Measurements from ENCODE around the gene GDF11. TPM values are rescaled to one million over a fixed set of nuclear protein-coding genes. Genes with fewer than 3 reads are reported as not detected.
"Not testable (repeated sequence)": the region's sequence is repeated elsewhere in the genome, so short reads cannot be mapped to it uniquely, and the experiment has no call there.

GDF11 gene
- total RNA-seq, 1 donor from 2014 or later = 6.0 TPM

- DNase-seq; intact Hi-C loops (cut with DNase I); ATAC-seq (ENCODE audit: poor library complexity): not testable (repeated sequence)
Measured at GRCh38 chr12:55758575-55758974, 15.7 kb downstream of the GDF11 start.

- ATAC-seq (ENCODE audit: poor library complexity) (no peak), DNase-seq (no peak)
- intact Hi-C loops (cut with DNase I) = no loop called here
Measured at GRCh38 chr12:55760663-55761062, 17.7 kb downstream of the GDF11 start.

GRCh38 chr12:55762646-55763045 is 19.7 kb downstream of the GDF11 start:
- no peak for ATAC-seq (ENCODE audit: poor library complexity)
- DNase-seq = no peak
- intact Hi-C loops (cut with DNase I) = no loop called here

GRCh38 chr12:55765736-55766290 is 22.9 kb downstream of the GDF11 start:
- DNase-seq (no peak), ATAC-seq (ENCODE audit: poor library complexity) (no peak)
- intact Hi-C loops (cut with DNase I) = no loop called here

GRCh38 chr12:55767156-55767555 is 24.2 kb downstream of the GDF11 start:
- intact Hi-C loops (cut with DNase I) = no loop called here
- ATAC-seq (ENCODE audit: poor library complexity) (no peak), DNase-seq (no peak)

GRCh38 chr12:55771736-55772135 is 28.8 kb downstream of the GDF11 start:
- no peak for ATAC-seq (ENCODE audit: poor library complexity)
- DNase-seq = no peak
- intact Hi-C loops (cut with DNase I) = no loop called here

- intact Hi-C loops (cut with DNase I) = no loop called here
- no peak for ATAC-seq (ENCODE audit: poor library complexity)
- DNase-seq = no peak
Measured at GRCh38 chr12:55777856-55778255, 34.9 kb downstream of the GDF11 start.

GRCh38 chr12:55780685-55781084 is 37.8 kb downstream of the GDF11 start:
- intact Hi-C loops (cut with DNase I) = no loop called here
- no peak for DNase-seq
- no peak for ATAC-seq (ENCODE audit: poor library complexity)

- no peak for DNase-seq
- intact Hi-C loops (cut with DNase I) = no loop called here
- ATAC-seq (ENCODE audit: poor library complexity) = no peak
Measured at GRCh38 chr12:55788546-55788945, 45.6 kb downstream of the GDF11 start.

- intact Hi-C loops (cut with DNase I) = no loop called here
- no peak for ATAC-seq (ENCODE audit: poor library complexity)
- DNase-seq = no peak
Measured at GRCh38 chr12:55789171-55789570, 46.2 kb downstream of the GDF11 start.

- intact Hi-C loops (cut with DNase I) = loop anchor here (10.0 kb wide), 1 partner anchor 45 kb away; the partner anchor contains the start of gene GDF11
- ATAC-seq (ENCODE audit: poor library complexity) (no peak), DNase-seq (no peak)
Measured at GRCh38 chr12:55789893-55790292, 47.0 kb downstream of the GDF11 start.

GRCh38 chr12:55795950-55796349 is 53.0 kb downstream of the GDF11 start:
- no peak for ATAC-seq (ENCODE audit: poor library complexity)
- DNase-seq = no peak
- intact Hi-C loops (cut with DNase I) = loop anchor here (10.0 kb wide), 1 partner anchor 51 kb away; the partner anchor contains the start of gene GDF11

GRCh38 chr12:55797068-55797467 is 54.1 kb downstream of the GDF11 start:
- DNase-seq (no peak), ATAC-seq (ENCODE audit: poor library complexity) (peak; percentile 63)
- intact Hi-C loops (cut with DNase I) = loop anchor here (10.0 kb wide), 1 partner anchor 52 kb away; the partner anchor contains the start of gene GDF11

GRCh38 chr12:55797550-55797949 is 54.6 kb downstream of the GDF11 start:
- DNase-seq = no peak
- ATAC-seq (ENCODE audit: poor library complexity) = no peak
- intact Hi-C loops (cut with DNase I) = loop anchor here (10.0 kb wide), 1 partner anchor 53 kb away; the partner anchor contains the start of gene GDF11

Other genes starting within 250 kb of the GDF11 start
- not detected for gene OR6C4, start 193.5 kb upstream of the GDF11 start, total RNA-seq
- not detected for gene OR2AP1, start 170.7 kb upstream of the GDF11 start, total RNA-seq
- gene OR10P1, start 106.2 kb upstream of the GDF11 start, total RNA-seq = not detected
- gene ITGA7, start 35.2 kb upstream of the GDF11 start, total RNA-seq = 437 TPM
- gene BLOC1S1, start 27.1 kb upstream of the GDF11 start, total RNA-seq = 119 TPM
- gene RDH5, start 22.7 kb upstream of the GDF11 start, total RNA-seq = 10.1 TPM
- gene CD63, start 14.1 kb upstream of the GDF11 start, total RNA-seq = 723 TPM
- gene SARNP, start 74.6 kb downstream of the GDF11 start, total RNA-seq = 48.0 TPM
- gene ORMDL2, start 74.9 kb downstream of the GDF11 start, total RNA-seq = 11.6 TPM
- gene DNAJC14, start 86.5 kb downstream of the GDF11 start, total RNA-seq = 17.2 TPM
- 3.4 TPM for gene MMP19, start 99.8 kb downstream of the GDF11 start, total RNA-seq
- gene PYM1, start 184.8 kb downstream of the GDF11 start, total RNA-seq = 14.3 TPM
- gene DGKA, start 188.0 kb downstream of the GDF11 start, total RNA-seq = 9.5 TPM
- 0.83 TPM for gene PMEL, start 222.9 kb downstream of the GDF11 start, total RNA-seq
- gene CDK2, start 223.7 kb downstream of the GDF11 start, total RNA-seq = 7.9 TPM
- 111 TPM for gene RAB5B, start 231.0 kb downstream of the GDF11 start, total RNA-seq

Measured in Right ventricle myocardium superior (tissue), 1 donor.